KBM-7 (cell line): ENCODE results near the gene POLE.

Experiments
- DNase-seq: peaks from one replicate; pipeline ENCODE4 v3.0.0-alpha.2; 2015
- in situ Hi-C: fragments of 300-500 bp; cut with MboI; formaldehyde crosslinking; loops from 2 replicates; pipeline ENCODE4 v1.14.3; 2020; ENCODE audit warnings: low sequenced_read_pairs, low pct_unique_long_range_greater_than_20kb, mixed read lengths

Gene POLE

DNA sequence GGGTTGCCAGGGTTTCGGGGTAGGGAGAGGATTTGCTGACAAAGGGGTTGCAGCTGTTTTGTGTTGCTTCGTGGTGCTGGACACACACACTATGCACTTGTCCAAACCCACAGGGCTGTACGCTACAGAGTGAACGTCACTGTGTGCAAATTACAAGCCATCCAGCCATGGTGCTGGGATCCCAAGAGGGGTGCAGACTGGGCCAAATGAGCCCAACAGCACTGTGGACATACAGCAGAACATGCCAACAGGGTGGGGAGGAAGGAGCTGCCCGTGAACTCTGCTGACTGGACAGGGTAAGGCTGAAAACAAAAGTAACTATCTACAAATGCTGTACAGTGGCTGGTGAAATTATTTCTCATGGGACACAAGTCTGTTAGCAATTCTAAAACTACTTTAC is 25.2 kb downstream of the POLE start:
- DNase-seq = no peak
- in situ Hi-C loops = no loop called here

DNA sequence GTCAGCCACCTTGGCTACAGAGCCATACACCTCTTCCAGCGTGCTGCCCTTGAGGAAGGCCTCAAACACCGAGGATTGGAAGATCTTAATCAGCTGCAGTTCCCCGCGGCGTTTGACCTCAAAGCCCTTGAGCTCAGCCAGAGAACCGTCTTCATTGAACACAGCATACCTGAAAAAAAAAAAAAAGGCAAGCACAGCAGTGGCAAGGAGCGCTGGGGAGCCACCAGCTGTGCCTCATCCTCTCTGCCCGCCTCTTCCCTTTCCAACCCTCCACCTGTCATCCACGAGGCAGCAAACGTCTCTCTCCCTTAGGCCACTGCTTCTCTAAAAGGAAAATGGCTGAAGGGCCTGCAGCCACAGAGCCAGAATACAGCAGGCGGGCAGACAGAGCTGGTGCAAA is 26.1 kb downstream of the POLE start:
- no peak for DNase-seq
- in situ Hi-C loops = no loop called here

DNA sequence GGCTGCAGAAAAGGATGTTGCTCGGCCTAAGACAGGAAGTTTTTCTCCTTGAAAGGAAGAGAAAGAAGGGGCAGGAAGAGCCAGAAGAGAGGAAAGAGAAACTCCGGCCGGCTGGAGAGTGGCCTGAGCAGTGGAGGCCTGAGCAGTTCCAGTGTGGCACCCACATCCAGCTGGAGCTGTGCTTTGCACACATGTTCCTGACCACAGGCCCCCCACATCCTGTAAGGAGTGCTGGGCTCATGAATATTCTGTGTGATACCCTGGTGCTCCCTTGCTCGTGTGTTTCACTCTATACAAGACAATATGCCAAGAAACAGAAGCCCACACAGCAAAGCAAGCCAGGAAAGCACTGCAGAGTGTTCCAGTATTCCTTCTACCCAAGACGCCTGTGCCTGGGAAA is 27.1 kb downstream of the POLE start:
- DNase-seq = no peak
- in situ Hi-C loops = no loop called here

DNA sequence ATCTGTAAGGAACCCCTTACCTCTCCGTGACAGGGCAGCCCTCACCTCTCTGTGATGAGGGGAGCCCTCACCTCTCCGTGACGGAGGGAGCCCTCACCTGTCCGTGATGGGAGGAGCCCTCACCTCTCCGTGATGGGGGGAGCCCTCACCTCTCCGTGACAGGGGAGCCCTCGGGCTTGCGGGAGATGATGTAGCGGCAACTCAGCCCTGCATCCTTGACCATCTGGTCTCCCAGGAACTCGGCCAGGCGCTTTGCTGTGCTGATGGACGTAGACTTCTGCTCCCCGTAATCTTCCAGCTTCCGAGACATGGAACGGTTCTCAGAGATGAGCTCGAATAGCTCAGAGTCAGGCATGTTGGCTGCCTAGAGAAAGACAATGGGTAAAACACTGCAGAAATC is 28.0 kb downstream of the POLE start:
- DNase-seq = no peak
- in situ Hi-C loops = no loop called here

DNA sequence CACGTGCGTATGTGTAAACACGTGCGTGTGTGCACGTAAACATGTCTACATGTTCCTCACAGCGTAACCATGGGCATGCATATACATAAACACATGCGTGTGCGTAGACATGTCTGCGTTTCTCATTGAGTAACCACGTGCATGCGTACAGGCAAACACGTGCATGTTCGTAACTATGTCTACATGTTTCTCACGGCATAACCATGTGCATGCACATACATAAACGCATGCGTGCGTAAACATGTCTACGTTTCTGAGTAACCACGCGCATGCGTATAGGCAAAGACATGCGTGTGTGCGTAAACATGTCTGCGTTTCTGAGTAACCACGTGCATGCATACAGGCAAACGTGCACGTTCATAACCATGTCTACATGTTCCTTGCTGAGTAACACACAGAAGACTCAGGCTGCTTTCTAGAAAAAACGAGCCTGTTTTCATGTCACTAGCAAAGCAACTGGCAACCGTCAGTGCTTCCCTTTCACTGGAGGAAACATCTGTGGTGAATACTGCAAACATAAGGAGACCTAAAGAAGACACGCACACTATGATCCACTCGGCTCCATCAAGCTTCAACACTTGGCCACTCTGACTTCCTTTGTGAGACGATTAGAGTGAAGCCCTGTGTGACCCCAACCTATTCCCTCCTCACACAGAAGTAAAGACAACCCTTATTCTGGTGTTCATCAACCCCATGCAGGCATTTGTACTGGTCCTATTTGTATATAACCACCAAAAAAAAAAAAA is 28.8 kb downstream of the POLE start:
- in situ Hi-C loops = no loop called here
- peak; percentile 10 for DNase-seq

DNA sequence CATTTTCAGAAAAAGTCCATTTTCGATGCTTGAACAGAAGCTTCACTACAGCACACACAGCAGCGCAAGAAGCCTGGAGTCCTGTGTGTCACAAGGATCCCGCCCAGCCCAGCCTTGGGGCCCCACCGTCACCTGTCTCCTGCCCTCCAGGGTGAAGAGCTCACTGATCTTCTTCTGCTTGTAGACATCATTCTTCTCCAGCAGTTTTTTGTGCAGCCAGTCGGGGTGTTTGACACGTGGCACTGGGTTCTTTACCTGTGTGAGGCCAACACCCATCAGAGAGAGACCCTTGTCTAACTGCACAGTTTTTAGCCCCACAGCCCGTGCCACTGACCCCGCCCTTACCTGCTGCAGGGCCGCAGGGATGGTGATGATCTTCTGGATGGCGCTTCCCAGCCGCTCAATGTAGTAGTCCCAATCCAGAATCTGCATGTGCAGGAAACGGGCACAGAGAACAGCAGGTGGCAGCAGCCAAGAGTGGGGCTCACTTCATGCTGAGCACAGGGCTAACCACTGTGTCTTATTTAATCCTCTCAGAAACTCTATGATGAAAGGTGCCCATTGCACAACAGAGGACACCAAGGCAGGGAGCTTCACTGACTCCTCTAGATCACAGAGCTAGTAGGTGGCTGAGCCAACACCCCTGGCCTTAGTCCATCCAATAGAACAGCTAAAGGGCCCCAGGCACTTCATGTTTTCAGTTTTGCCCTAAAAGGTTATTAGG is 30.0 kb downstream of the POLE start:
- in situ Hi-C loops = no loop called here
- DNase-seq = no peak

DNA sequence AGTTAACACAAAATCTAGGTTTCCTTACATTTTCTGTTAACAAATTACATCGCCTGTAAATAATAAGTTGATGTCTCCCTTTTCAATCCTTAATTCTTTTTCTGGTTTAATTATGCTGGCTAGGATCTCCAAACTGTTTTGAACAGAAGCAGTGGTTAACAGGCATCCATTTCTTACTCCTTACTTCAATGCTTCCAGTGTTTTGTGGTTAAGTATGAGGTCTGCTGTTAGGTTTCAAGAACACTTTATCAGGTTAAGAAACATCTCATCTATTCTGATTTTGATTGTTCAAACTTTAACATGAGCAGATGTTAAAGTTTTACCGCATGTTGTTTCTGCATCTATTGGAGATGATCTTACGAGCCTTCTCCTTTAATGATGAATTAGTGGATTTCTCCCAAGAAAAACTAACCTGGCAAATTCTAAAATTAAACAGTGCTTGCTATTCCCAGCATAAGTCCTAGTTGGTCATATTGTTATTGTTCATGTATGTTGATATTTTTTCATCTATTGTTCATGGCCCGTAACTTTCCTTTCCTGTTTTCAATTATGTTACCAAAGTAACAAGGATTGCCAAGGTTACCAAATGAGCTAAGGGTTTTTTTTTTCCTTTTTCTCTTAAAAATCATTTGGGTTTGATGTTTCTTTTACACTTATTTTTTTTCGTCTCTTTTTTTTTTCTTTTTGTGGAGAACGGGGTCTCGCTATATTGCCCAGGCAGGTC is 33.4 kb downstream of the POLE start:
- DNase-seq = no peak
- in situ Hi-C loops = no loop called here

DNA sequence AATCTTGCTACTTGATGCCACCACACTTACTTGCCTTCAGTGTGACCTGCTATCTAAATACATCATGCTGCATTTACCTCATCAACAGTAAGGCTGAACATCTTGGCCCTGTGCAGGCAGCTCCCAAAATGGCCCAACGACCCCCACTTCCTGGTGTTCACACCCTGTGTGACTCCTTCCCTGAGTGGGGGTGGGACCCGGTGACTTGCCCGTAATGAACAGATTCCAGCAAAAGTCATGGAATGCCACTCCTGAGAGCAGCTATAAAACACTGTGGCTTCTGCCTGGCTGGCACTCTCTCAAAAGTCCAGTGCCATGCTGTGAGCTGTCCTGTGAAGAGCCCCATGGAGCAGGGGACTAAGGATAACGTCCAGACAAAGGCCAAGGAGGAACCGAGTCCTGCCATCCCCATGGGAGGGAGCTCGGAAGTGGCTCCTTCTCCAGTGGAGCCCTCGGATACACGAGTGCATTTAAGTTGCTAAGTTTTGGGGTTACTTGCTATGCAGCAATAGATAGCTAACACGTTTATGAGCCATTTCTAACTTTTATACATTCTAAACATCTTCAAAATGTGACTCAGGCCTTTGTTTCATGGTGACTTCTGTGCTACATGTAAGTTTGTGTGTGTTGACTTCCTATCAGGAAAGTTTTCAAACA is 35.6 kb downstream of the POLE start:
- in situ Hi-C loops = no loop called here
- DNase-seq = no peak

DNA sequence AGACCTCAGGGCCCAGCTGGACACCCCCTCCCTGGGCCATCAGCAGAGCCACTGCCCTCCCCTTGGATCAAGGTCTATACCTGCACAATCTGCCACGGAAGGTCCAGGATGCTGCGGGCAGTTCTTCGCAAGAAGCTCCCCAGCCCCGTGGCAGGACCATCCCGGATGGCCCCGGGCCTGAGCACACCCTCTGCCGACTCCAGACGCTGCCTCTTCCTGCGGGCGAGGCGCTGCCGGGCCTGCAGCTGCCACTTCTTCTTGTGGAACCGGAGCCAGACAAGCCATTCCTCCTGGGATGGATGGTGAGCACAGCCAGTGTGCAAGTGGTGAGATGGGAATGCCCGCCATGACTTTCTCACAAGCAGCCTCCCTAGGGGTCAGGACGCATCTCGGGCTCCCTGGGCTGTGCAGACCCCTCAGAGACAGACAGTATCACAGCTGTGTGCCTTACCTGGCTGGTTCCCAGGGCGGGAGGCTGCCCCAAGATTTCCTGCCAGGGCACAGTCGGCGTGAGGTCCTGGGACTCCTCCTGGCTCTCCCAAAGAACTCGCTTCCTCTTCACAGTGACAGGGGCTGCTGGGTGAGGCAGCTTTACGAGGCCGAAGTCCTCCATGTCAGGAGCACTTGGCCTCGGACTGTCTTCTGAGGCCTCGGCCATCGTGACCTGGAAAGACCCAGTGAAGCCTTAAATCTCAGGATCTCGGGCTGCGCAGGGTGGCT is 37.8 kb downstream of the POLE start:
- no peak for DNase-seq
- in situ Hi-C loops = no loop called here

DNA sequence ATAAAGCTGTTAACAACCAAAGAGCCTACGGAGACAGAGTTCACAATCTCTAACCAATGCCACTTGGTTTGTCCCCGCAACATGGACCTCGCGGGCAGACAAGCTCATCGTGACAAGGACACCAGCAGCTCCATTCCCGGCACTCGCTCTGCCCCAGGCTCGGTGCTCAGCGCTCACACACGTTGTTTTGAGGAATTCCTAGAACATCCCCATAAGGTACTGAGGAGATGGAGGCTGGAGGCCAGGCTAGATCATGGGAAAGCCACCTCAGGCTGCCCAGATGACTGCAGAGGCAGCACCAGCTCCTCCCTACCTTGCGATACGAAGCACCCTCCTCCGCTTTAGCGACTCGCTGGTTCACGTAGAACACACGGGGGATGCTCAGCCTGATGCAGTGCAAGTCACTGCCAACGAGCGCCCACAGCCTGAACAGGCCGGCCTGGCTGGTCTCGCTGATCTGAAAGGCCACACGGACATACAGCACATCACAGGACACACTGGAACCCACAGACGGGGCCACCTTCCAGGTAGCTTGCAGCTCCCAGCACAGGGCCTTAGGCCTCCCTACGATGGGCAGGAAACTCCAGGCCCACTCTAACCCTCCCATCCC is 38.4 kb downstream of the POLE start:
- in situ Hi-C loops = no loop called here
- no peak for DNase-seq

DNA sequence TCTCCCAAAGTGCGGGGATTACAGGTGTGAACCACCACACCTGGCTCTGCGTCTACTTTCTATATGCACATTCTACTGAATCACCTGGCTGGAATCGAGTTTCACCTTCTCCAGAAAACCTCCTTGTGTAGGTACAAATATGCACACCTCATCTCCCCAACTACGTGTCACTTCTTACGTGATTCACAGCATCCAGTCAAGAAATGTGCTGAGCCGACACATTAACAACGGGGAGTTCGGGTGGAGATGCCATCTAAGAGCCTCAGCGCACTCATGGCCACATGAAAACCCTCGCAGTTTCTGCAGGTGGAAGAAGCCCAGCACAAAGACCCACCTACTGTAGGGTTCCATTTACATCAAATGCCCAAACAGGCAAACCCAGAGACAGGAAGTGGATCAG is 39.3 kb downstream of the POLE start:
- in situ Hi-C loops = no loop called here
- DNase-seq = no peak

DNA sequence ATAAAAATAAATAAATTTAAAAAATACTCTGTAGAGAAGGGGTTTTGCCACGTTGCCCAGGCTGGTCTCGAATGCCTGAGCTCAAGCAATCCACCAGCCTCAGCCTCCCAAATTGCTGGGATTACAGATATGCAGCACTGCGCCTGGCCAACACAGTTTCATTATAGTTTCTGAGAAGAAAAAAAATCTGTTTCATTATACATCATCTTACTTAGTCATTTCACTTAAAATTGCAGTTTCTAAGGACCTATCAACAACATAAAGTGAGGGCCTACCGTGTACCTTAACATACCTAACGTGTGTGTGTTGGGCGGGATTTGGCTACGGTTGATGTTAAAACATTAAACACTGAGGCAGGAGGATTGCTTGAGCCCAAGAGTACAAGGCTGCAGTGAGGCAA is 40.3 kb downstream of the POLE start:
- in situ Hi-C loops = no loop called here
- no peak for DNase-seq

DNA sequence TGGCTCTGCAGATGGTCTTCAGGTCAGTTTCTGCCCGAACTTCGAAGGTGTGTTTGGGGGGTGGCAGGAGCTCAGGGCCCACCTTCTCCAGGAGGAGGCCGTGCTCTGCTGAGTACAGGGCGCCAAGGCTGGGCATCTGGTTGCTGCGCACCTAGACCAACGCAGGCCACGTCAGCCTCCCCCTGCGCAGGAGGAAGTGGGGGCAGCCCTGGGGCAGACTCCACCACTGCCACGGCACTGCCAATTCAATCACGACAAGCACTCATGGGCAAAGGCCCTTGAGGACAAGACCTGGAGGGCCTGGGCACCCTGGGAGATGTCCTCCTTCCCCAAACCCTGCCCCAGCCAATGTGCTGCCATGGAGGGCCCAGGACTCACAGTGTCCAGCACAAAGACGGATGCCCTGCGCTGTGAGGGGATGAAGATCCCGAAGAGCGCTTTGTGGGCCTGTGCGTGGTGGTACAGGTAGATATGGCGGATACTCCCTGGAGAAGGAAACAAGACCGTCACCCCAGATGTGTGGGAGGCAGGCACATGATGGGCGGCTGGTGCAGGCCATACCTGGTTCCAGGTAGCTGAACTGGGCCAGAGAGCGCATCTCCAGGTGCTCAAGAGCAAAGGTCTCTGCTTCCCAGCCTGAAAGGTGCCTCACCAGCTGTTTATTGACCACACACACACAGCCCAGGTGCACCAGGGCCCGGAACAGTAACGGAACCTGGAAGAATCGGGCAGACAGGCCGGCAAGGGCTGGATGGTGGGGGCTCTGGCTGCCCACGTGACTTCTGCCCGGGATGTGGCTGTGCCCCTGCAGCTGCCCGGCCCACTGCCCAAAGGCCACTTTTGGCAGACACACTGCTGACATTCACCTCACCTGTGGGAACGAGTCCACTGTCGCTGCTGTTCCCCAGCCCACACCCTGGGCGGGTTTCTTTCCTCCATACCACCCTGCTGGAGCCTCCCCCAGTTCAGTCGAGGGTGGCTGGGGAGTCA is 44.0 kb downstream of the POLE start:
- no peak for DNase-seq
- in situ Hi-C loops = no loop called here

DNA sequence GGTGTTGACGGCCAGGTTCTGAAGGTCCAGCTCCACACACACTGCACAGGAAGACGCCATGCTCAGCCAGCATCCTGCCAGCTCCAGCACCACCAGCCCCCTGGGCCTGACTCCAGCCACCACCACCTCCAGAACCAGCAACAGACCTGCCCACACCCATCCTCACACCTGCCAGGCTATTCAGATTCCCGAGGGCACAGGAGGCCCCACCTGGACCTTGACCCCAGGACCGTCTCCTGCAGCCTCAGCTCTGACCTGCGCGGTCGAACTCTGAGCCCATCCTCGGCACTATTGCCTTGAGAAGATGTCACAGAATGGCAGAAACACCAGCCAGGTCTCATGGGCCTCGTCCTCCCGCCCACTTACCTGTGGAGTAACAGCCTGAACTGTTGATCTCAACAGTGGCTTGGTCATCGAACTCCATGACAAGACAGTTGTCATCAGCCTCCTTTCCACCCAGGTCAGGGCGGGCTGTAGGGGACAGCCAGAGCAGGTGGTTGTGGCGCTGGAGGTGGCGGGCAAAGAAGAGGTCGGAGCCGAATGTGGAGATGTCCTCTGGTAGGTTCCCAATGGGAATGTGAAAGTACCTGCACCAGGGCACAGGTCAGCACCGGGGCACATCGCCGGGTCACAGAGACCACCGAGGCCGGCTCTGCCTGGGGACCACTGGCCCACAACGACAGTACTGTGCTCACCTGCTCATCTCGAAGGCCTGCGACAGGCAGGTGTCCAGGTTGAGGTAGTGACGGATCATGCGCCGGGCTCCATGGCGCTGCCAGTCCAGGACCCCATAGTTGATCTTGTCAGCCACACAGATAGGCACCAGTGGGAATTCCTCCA is 45.1 kb downstream of the POLE start:
- in situ Hi-C loops = no loop called here
- DNase-seq = no peak

DNA sequence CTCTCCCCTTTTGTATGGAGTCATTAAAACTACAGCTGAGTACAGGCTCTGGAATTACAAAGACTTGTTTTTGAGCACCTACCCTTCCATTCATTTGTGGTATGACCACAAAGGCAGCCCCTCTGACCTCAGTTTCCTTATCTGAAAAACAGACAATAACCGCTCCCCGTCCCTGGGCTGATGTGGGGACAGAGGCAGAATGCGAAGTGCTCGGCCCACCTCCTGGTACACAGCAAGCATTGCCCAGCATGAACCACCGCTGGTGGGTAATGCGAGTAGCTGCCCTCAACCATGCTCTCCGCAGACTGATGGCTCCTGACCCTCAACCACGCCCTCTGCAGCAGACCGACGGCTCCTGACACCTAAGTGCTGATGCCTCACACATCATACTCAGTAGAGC is 46.2 kb downstream of the POLE start:
- DNase-seq = no peak

DNA sequence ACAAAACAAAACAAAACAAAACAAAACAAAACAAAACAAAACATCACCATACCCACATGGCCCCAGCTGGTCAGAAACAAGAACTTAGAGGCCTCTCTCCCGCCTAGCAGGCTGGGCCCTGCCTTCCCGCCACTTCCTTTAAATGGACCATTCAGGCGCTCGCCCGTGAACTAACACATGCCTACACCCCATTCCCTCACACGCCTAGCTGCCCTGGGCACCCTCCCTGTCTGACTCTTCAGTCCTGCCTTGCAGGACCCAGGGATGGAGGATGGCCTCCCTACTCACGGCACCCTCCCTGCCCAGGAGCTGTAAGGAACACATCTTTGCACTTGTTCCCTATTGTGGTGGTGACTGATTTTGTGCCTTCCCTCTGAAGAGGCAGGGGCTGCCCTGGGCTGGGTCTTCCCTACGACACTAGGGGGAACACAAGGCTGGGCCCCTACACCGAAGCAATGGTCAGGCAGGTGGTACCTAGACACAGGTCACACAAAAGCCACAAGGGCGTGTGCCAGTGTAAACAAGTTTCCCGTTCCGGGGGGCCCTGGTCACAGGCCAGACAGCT is 47.1 kb downstream of the POLE start:
- in situ Hi-C loops = no loop called here
- DNase-seq = no peak

More for the DNA sequence above, 46.2 kb downstream of the POLE start:
- in situ Hi-C loops = no loop called here
